GM12864 (cell line): Measurements from ENCODE around the gene CABCOCO1.

Experiments
- DNase-seq: peaks from one replicate; pipeline ENCODE4 v3.0.0-alpha.2; 2011; ENCODE audit warnings: low read depth
- H3K4me3 ChIP-seq: 2 replicates; pipeline ENCODE4 v1.5.1; 2011; ENCODE audit warnings: mild to moderate bottlenecking, low read depth, low read length, control low read depth
- CTCF ChIP-seq: IDR thresholded peaks from 2 replicates; pipeline ENCODE4 v1.5.1; 2011; ENCODE audit warnings: low read depth, mild to moderate bottlenecking, moderate library complexity, low read length, control low read depth, inconsistent platforms; ENCODE audit errors: missing control alignments

The CABCOCO1 gene

GRCh38 chr10:61664985-61665384, 2.3 kb downstream of the CABCOCO1 start:
- no peak overlapping the region for H3K4me3 ChIP-seq
- DNase-seq: no peak
- TF ChIP-seq CTCF: no peak

GRCh38 chr10:61669161-61669725, 6.5 kb downstream of the CABCOCO1 start:
- no peak for TF ChIP-seq CTCF
- H3K4me3 ChIP-seq: no peak overlapping the region
- DNase-seq: no peak

GRCh38 chr10:61669849-61670248, 7.1 kb downstream of the CABCOCO1 start:
- no peak for TF ChIP-seq CTCF
- no peak overlapping the region for H3K4me3 ChIP-seq
- no peak for DNase-seq

- no peak overlapping the region for H3K4me3 ChIP-seq
- no peak for DNase-seq
- TF ChIP-seq CTCF: no peak
Observed at GRCh38 chr10:61673360-61673759, 10.6 kb downstream of the CABCOCO1 start.

- no peak overlapping the region for H3K4me3 ChIP-seq
- TF ChIP-seq CTCF: no peak
- no peak for DNase-seq
Observed at GRCh38 chr10:61682323-61682722, 19.6 kb downstream of the CABCOCO1 start.

- no peak for TF ChIP-seq CTCF
Observed at GRCh38 chr10:61683319-61683718, 20.6 kb downstream of the CABCOCO1 start.

GRCh38 chr10:61684894-61685507, 22.3 kb downstream of the CABCOCO1 start:
- no peak for TF ChIP-seq CTCF
- no peak for DNase-seq
- no peak overlapping the region for H3K4me3 ChIP-seq

More at GRCh38 chr10:61683319-61683718, 20.6 kb downstream of the CABCOCO1 start:
- no peak overlapping the region for H3K4me3 ChIP-seq
- no peak for DNase-seq
